H9 (cell line): ENCODE data around the gene CNRIP1. TPM values are rescaled to one million over a fixed set of nuclear protein-coding genes. Genes with fewer than 3 reads are reported as not detected.

Experiments used
- DNase-seq: peaks from one replicate; pipeline ENCODE4 v3.0.0-alpha.2; 2017
- H2AFZ ChIP-seq: one replicate; pipeline ENCODE4 v1.6.1; 2013; ENCODE audit warnings: mild to moderate bottlenecking, low read length, control low read depth, moderate library complexity
- H2AK5ac ChIP-seq: 2 replicates; pipeline ENCODE4 v1.6.1; 2013; ENCODE audit warnings: low read length, control low read depth, mixed read lengths; ENCODE audit not compliant: insufficient read length
- H2BK120ac ChIP-seq: one replicate; pipeline ENCODE4 v1.6.1; 2013; ENCODE audit warnings: low read depth, mild to moderate bottlenecking, low read length, control low read depth, inconsistent platforms; ENCODE audit not compliant: poor library complexity, severe bottlenecking
- H2BK12ac ChIP-seq: 2 replicates; pipeline ENCODE4 v1.6.1; 2013; ENCODE audit warnings: low read length, control low read depth, mixed read lengths, low read depth; ENCODE audit not compliant: insufficient read length
- H2BK15ac ChIP-seq: 2 replicates; pipeline ENCODE4 v1.6.1; 2013; ENCODE audit warnings: low read depth, low read length, control low read depth
- H2BK20ac ChIP-seq: one replicate; pipeline ENCODE4 v1.6.1; 2013; ENCODE audit warnings: low read depth, mild to moderate bottlenecking, low read length, control low read depth, inconsistent platforms; ENCODE audit not compliant: poor library complexity, severe bottlenecking
- H2BK5ac ChIP-seq: 2 replicates; pipeline ENCODE4 v1.6.1; 2013; ENCODE audit warnings: low read length, control low read depth, mixed read lengths; ENCODE audit not compliant: insufficient read length
- H3K14ac ChIP-seq: 2 replicates; pipeline ENCODE4 v1.6.1; 2013; ENCODE audit warnings: low read length, control low read depth; ENCODE audit not compliant: insufficient read depth
- H3K18ac ChIP-seq: 2 replicates; pipeline ENCODE4 v1.6.1; 2013; ENCODE audit warnings: low read depth, mild to moderate bottlenecking, mixed read lengths, low read length, control low read depth; ENCODE audit not compliant: insufficient read length
- H3K23ac ChIP-seq: 2 replicates; pipeline ENCODE4 v1.6.1; 2013; ENCODE audit warnings: low read length, control low read depth, mixed read lengths, low read depth; ENCODE audit not compliant: insufficient read length
- H3K23me2 ChIP-seq: 2 replicates; pipeline ENCODE4 v1.6.1; 2013; ENCODE audit warnings: low read depth, mild to moderate bottlenecking, mixed read lengths, low read length, control low read depth; ENCODE audit not compliant: insufficient read length, poor library complexity, severe bottlenecking
- H3K27ac ChIP-seq: 2 replicates; pipeline ENCODE4 v1.5.1; 2013; ENCODE audit warnings: low read length, control low read depth, mixed read lengths, low read depth; ENCODE audit not compliant: insufficient read length
- H3K27me3 ChIP-seq: 2 replicates; pipeline ENCODE4 v1.6.1; 2013; ENCODE audit warnings: low read length, control low read depth, inconsistent platforms; ENCODE audit not compliant: insufficient read depth
- H3K4ac ChIP-seq: 2 replicates; pipeline ENCODE4 v1.6.1; 2013; ENCODE audit warnings: low read depth, mild to moderate bottlenecking, control low read depth, inconsistent platforms, low read length, moderate library complexity
- H3K4me1 ChIP-seq: 2 replicates; pipeline ENCODE4 v1.6.1; 2013; ENCODE audit warnings: low read length, control low read depth, inconsistent platforms; ENCODE audit not compliant: insufficient read depth
- H3K4me2 ChIP-seq: 2 replicates; pipeline ENCODE4 v1.6.1; 2013; ENCODE audit warnings: low read length, control low read depth, mixed read lengths; ENCODE audit not compliant: insufficient read length, insufficient read depth
- H3K56ac ChIP-seq: 2 replicates; pipeline ENCODE4 v1.6.1; 2013; ENCODE audit warnings: low read depth, mild to moderate bottlenecking, mixed read lengths, low read length, control low read depth; ENCODE audit not compliant: insufficient read length
- H3K79me1 ChIP-seq: 2 replicates; pipeline ENCODE4 v1.6.1; 2013; ENCODE audit warnings: low read depth, mild to moderate bottlenecking, moderate library complexity, low read length, control low read depth, inconsistent platforms; ENCODE audit not compliant: insufficient read depth, poor library complexity, severe bottlenecking
- H3K79me2 ChIP-seq: 2 replicates; pipeline ENCODE4 v1.6.1; 2013; ENCODE audit warnings: low read length, control low read depth, inconsistent platforms; ENCODE audit not compliant: insufficient read depth
- H3K9ac ChIP-seq: 2 replicates; pipeline ENCODE4 v1.6.1; 2013; ENCODE audit warnings: low read length, control low read depth, mixed read lengths; ENCODE audit not compliant: insufficient read length; ENCODE audit errors: extremely low read depth
- H3K9me3 ChIP-seq: one replicate; pipeline ENCODE4 v1.6.1; 2013; ENCODE audit warnings: low read depth, low read length, inconsistent platforms; ENCODE audit not compliant: control insufficient read depth
- H3T11ph ChIP-seq: one replicate; pipeline ENCODE4 v1.6.1; 2013; ENCODE audit warnings: mild to moderate bottlenecking, low read length, control low read depth, inconsistent platforms
- H4K20me1 ChIP-seq: one replicate; pipeline ENCODE4 v1.6.1; 2013; ENCODE audit not compliant: control insufficient read depth, insufficient read length, insufficient read depth
- H4K5ac ChIP-seq: 2 replicates; pipeline ENCODE4 v1.6.1; 2013; ENCODE audit warnings: low read depth, mild to moderate bottlenecking, mixed read lengths, low read length, control low read depth; ENCODE audit not compliant: insufficient read length
- H4K8ac ChIP-seq: replicated peaks from 2 replicates; pipeline ENCODE4 v1.6.1; 2013; ENCODE audit warnings: low read length, control low read depth, mixed read lengths, low read depth; ENCODE audit not compliant: insufficient read length
- H4K91ac ChIP-seq: 2 replicates; pipeline ENCODE4 v1.6.1; 2013; ENCODE audit warnings: low read depth, mild to moderate bottlenecking, moderate library complexity, mixed read lengths, low read length, control low read depth; ENCODE audit not compliant: insufficient read length
- H3K27ac Mint-ChIP-seq, 3 experiments: 2 replicates in 2 of 3; 3 replicates in 1 of 3; pipeline ENCODE4 v1.8.0; 2020 to 2021; ENCODE audit warnings: mixed read lengths in 3 of 3, mild to moderate bottlenecking in 1 of 3, moderate library complexity in 1 of 3
- H3K27me3 Mint-ChIP-seq: 2 replicates; pipeline ENCODE4 v1.8.0; 2021; ENCODE audit warnings: low read depth, mild to moderate bottlenecking, moderate library complexity, mixed read lengths
- H3K36me3 Mint-ChIP-seq, 3 experiments: 2 replicates in 2 of 3; 3 replicates in 1 of 3; pipeline ENCODE4 v1.8.0; 2020 to 2021; ENCODE audit warnings: low read depth in 3 of 3, mixed read lengths in 3 of 3; ENCODE audit not compliant: insufficient read depth in 1 of 3
- H3K4me1 Mint-ChIP-seq, 2 experiments: 2 replicates each; pipeline ENCODE4 v1.8.0; 2020; ENCODE audit warnings: mixed read lengths in 2 of 2
- H3K4me3 Mint-ChIP-seq, 2 experiments: 2 replicates in 1 of 2; 3 replicates in 1 of 2; pipeline ENCODE4 v1.8.0; 2020 to 2021; ENCODE audit warnings: mild to moderate bottlenecking in 2 of 2, mixed read lengths in 2 of 2, moderate library complexity in 1 of 2
- H3K9me3 Mint-ChIP-seq, 2 experiments: 2 replicates in 1 of 2; 3 replicates in 1 of 2; pipeline ENCODE4 v1.8.0; 2020; ENCODE audit warnings: mild to moderate bottlenecking in 2 of 2, mixed read lengths in 2 of 2, moderate library complexity in 1 of 2
- CTCF ChIP-seq: fragments of 200-600 bp; sonication (generic); conservative IDR thresholded peaks from 3 replicates; pipeline ENCODE4 v1.8.0; 2021; ENCODE audit warnings: antibody characterized with exemption, mild to moderate bottlenecking
- WGBS: extraction: QIAGEN DNeasy Blood & Tissue Kit; methylation state at CpG from one replicate; pipeline ENCODE4 v1.1.7; 2013; ENCODE audit warnings: missing lambda C conversion rate, low lambda C conversion rate, mixed read lengths; ENCODE audit not compliant: insufficient read length; ENCODE audit errors: extremely low coverage; 5-methylcytosine and 5-hydroxymethylcytosine counted together
- total RNA-seq: library from RNA; stranded (reverse); gene quantifications from 2 replicates; pipeline ENCODE4 v1.2.1, GENCODE V29; 2021

The CNRIP1 gene
- total RNA-seq, 1 experiment from 2014 or later: 0.70 TPM

DNA sequence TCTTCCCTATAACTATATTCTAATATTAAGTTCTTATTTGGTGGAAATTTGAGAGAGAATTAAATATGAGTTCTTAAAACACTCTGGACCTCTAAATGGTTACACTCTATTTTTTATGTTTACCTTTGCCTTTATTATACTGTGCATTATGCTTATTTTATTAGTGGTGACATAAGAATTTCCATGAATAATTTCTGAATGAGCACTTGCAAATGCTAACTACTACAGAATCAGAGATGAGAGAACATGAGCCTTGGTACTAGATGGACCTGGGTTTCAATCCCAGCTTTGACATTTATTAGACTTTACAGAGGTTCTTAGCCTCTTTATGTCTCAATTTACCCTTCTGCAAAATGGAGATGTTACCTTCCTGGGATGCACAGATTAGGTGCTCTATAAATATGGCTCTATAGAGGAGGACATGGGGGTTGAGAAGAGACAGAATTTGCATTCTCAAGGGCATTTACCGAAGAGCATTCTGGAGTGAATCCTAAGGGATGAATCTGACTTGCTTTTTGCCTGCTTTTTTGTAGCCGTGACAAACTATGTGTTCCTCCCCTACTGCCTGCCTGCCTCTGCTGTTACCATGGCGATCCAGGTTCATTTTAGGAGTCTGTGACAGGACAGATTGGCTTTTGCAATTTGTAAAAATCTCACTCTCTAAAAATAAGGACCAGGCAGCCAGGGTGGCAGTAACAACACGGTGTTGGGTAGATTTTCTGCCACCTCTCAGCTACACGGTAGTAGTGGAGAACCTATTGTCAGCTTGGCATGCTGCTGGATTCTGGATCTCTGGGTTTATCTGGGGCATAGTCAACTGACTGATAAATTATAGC is 20.7 kb upstream of the CNRIP1 start:
- Mint-ChIP-seq H3K36me3 (no peaks in the 10 kb centered on the region), H3K27me3 (peaks cover 1% of the 10 kb centered on the region; the same call in 1 of the 2 replicates), H3K27ac (no peak overlapping the region), H3K4me1 (peaks cover 5 to 13% of the 10 kb centered on the region in 2 experiments), H3K4me3 (no peak overlapping the region), H3K9me3 (no peaks in the 10 kb centered on the region)
- no peak for DNase-seq
- Histone ChIP-seq H2AFZ (no peak overlapping the region), H3K4ac (no peak overlapping the region), H4K5ac (no peak overlapping the region), H2BK15ac (no peak overlapping the region), H3K9ac (no peak overlapping the region), H3K18ac (no peak overlapping the region), H2AK5ac (no peak overlapping the region), H4K20me1 (no peaks in the 10 kb centered on the region), H3K9me3 (no peaks in the 10 kb centered on the region), H3T11ph (no peak overlapping the region), H3K23me2 (no peaks in the 10 kb centered on the region), H3K14ac (no peak overlapping the region), H3K79me2 (no peaks in the 10 kb centered on the region), H3K23ac (no peak overlapping the region), H4K91ac (no peak overlapping the region), H3K56ac (no peak overlapping the region), H3K27me3 (no peaks in the 10 kb centered on the region), H3K4me2 (no peak overlapping the region), H2BK120ac (no peak overlapping the region), H3K4me1 (no peaks in the 10 kb centered on the region), H2BK5ac (no peak overlapping the region), H3K79me1 (no peaks in the 10 kb centered on the region), H3K27ac (no peak overlapping the region), H2BK20ac (no peak overlapping the region), H2BK12ac (no peak overlapping the region), H4K8ac (no peak overlapping the region)
- no peak for TF ChIP-seq CTCF
- no CpG with 5 or more reads among the region's 5 CpGs for WGBS
